K562 (cell line): ENCODE data around the gene PPP3CB. TPM values are rescaled to one million over a fixed set of nuclear protein-coding genes. Genes with fewer than 3 reads are reported as not detected.

Experiments used
- BRF1 ChIP-seq: IDR thresholded peaks from 3 replicates; pipeline ENCODE4 v1.6.1; 2011; ENCODE audit warnings: borderline replicate concordance, mild to moderate bottlenecking; ENCODE audit not compliant: insufficient read length; ENCODE audit errors: extremely low read depth
- JUNB ChIP-seq: fragments of 450-650 bp; formaldehyde crosslinking; conservative IDR thresholded peaks from 2 replicates; pipeline ENCODE4 v1.4.0; 2020; ENCODE audit warnings: mild to moderate bottlenecking
- NCOA2 ChIP-seq, 2 experiments: fragments of 450-650 bp; IDR thresholded peaks; 2 replicates each; pipeline ENCODE4 v1.6.1; 2018; ENCODE audit warnings: mild to moderate bottlenecking in 2 of 2, moderate library complexity in 1 of 2; ENCODE audit not compliant: partially characterized antibody in 2 of 2
- NFYB ChIP-seq: IDR thresholded peaks from 2 replicates; pipeline ENCODE4 v1.6.1; 2011; ENCODE audit warnings: mild to moderate bottlenecking, moderate library complexity; ENCODE audit not compliant: insufficient read length; ENCODE audit errors: extremely low read depth
- NR1H2 ChIP-seq: sonication (generic); formaldehyde crosslinking; IDR thresholded peaks from 2 replicates; pipeline ENCODE4 v1.4.0; 2020; ENCODE audit warnings: mild to moderate bottlenecking, missing genetic modification reagents
- NRF1 ChIP-seq, 2 experiments: fragments of 450-650 bp; IDR thresholded peaks in 1 of 2; conservative IDR thresholded peaks in 1 of 2; 2 replicates each; pipeline ENCODE4 v1.6.1; 2014; ENCODE audit warnings: mild to moderate bottlenecking in 2 of 2
- PHB2 ChIP-seq: fragments of 450-650 bp; IDR thresholded peaks from 2 replicates; pipeline ENCODE4 v1.6.1; 2017; ENCODE audit warnings: low read depth
- PHF8 ChIP-seq: fragments of 200-600 bp; sonication (generic); IDR thresholded peaks from 2 replicates; pipeline ENCODE4 v1.6.1; 2012; ENCODE audit warnings: mixed run types, mild to moderate bottlenecking, inconsistent platforms, low read length, moderate library complexity, borderline replicate concordance
- ZNF165 ChIP-seq: fragments of 250-450 bp; sonication (Bioruptor Pico); IDR thresholded peaks from 2 replicates; pipeline ENCODE4 v1.4.0; 2020; ENCODE audit warnings: borderline replicate concordance
- ZNF184 ChIP-seq: sonication (generic); formaldehyde crosslinking; IDR thresholded peaks from 2 replicates; pipeline ENCODE4 v1.5.0; 2020; ENCODE audit warnings: missing genetic modification reagents
- polyA plus RNA-seq, 8 experiments: library from polyadenylated mRNA; depleted of rRNA in 4 of 8; stranded (reverse) in 5 of 8; unstranded in 3 of 8; fragments of >200 nt; fragmentation: Nextera tagmentation in 2 of 8; fragmentation: Illumina TruSeq in 1 of 8; extraction: Ambion mirVana in 2 of 8; extraction: Trizol in 1 of 8; gene quantifications; 2 replicates each; pipeline versions ENCODE4 v1.2.1 to v1.2.3, GENCODE V29; 2011 to 2014; ENCODE audit warnings: inconsistent platforms in 1 of 8, missing spikeins in 1 of 8
- total RNA-seq, 7 experiments: library from RNA; depleted of rRNA in 6 of 7; stranded (reverse); fragments of >200 nt in 6 of 7; fragmentation: Illumina TruSeq in 2 of 7; extraction: Trizol in 2 of 7; gene quantifications; 2 replicates each; pipeline versions ENCODE4 v1.2.1 to v1.2.3, GENCODE V29; 2011 to 2021; ENCODE audit warnings: low replicate concordance in 1 of 7
- TF ChIP-seq, protein P1 (sequence below): sonication (generic); formaldehyde crosslinking; IDR thresholded peaks from 2 replicates; pipeline ENCODE4 v1.8.0; 2023; ENCODE audit warnings: mild to moderate bottlenecking, missing genetic modification reagents
- TF ChIP-seq, protein P2 (sequence below): fragments of 250-450 bp; sonication (Bioruptor Pico); IDR thresholded peaks from 2 replicates; pipeline ENCODE4 v1.9.0; 2021; ENCODE audit warnings: mild to moderate bottlenecking
- TF ChIP-seq, protein P3 (sequence below): fragments of 150-350 bp; conservative IDR thresholded peaks from 2 replicates; pipeline ENCODE4 v1.6.1; 2014; ENCODE audit warnings: low read length
- TF ChIP-seq, protein P4 (sequence below): sonication (generic); formaldehyde crosslinking; IDR thresholded peaks from 2 replicates; pipeline ENCODE4 v1.8.0; 2022; ENCODE audit warnings: missing genetic modification reagents, mild to moderate bottlenecking, borderline replicate concordance
- TF ChIP-seq, protein P5 (sequence below), 2 experiments: fragments of 150-350 bp in 1 of 2; IDR thresholded peaks; 2 replicates each; pipeline ENCODE4 v1.6.1; 2012 to 2016; ENCODE audit warnings: low read depth in 2 of 2, low read length in 2 of 2, mild to moderate bottlenecking in 1 of 2, moderate library complexity in 1 of 2

Gene PPP3CB
- total and polyA plus RNA-seq, 9 of the 15 experiments (the other 6 are each of a cell fraction or from before 2014, with no cell fraction given) = 9.6 to 27.6 (median 17.8) TPM

DNA sequence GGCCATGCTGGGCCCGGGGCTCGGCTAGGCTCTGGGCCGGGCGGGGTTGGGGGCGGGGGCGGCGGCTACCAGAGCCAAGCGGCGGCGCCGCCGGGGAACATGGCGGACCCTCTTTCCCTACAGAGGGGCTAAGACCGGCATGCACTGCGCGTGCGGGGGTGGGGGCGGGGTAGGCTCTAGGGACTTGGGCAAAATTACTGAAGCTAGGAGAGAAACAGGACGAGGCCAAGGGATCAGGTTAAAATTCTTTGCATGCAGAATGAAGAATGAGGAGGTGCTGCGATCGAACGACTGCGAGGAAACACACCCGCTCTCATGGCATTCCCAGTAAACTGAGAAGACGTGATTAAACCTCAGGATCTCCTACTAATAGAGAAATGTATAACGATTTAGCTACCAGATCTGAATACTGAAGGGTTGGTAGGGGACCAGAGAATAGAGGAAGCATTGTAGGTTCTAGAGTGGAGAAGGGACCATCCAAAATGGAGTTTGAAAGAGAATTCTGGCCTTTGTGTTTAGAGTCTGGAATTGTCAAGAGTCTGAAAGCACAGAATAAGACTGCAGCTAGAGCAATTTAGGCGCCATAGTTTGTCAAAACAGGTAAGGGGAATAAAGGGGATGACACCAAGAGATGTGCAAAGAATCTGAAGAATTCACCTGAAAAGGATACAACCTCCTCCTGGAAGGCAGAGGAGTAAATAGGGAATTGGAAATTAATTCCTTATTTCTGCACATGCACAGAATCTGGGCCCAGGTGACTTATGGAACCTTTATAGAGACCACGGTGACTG, at the start of gene PPP3CB (continued):
- TF ChIP-seq, protein P1, sequence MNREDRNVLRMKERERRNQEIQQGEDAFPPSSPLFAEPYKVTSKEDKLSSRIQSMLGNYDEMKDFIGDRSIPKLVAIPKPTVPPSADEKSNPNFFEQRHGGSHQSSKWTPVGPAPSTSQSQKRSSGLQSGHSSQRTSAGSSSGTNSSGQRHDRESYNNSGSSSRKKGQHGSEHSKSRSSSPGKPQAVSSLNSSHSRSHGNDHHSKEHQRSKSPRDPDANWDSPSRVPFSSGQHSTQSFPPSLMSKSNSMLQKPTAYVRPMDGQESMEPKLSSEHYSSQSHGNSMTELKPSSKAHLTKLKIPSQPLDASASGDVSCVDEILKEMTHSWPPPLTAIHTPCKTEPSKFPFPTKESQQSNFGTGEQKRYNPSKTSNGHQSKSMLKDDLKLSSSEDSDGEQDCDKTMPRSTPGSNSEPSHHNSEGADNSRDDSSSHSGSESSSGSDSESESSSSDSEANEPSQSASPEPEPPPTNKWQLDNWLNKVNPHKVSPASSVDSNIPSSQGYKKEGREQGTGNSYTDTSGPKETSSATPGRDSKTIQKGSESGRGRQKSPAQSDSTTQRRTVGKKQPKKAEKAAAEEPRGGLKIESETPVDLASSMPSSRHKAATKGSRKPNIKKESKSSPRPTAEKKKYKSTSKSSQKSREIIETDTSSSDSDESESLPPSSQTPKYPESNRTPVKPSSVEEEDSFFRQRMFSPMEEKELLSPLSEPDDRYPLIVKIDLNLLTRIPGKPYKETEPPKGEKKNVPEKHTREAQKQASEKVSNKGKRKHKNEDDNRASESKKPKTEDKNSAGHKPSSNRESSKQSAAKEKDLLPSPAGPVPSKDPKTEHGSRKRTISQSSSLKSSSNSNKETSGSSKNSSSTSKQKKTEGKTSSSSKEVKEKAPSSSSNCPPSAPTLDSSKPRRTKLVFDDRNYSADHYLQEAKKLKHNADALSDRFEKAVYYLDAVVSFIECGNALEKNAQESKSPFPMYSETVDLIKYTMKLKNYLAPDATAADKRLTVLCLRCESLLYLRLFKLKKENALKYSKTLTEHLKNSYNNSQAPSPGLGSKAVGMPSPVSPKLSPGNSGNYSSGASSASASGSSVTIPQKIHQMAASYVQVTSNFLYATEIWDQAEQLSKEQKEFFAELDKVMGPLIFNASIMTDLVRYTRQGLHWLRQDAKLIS (CRISPR knock-in tag) = no peak
- no peak for TF ChIP-seq PHF8
- TF ChIP-seq NRF1 (conservative IDR thresholded peaks at IDR 0.05 in 1 of 2, IDR thresholded peaks at IDR 0.05 in 1 of 2) = peak; percentile 77 to 81
- TF ChIP-seq, protein P2, sequence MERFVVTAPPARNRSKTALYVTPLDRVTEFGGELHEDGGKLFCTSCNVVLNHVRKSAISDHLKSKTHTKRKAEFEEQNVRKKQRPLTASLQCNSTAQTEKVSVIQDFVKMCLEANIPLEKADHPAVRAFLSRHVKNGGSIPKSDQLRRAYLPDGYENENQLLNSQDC (CRISPR knock-in tag) = no peak
- TF ChIP-seq, protein P3, sequence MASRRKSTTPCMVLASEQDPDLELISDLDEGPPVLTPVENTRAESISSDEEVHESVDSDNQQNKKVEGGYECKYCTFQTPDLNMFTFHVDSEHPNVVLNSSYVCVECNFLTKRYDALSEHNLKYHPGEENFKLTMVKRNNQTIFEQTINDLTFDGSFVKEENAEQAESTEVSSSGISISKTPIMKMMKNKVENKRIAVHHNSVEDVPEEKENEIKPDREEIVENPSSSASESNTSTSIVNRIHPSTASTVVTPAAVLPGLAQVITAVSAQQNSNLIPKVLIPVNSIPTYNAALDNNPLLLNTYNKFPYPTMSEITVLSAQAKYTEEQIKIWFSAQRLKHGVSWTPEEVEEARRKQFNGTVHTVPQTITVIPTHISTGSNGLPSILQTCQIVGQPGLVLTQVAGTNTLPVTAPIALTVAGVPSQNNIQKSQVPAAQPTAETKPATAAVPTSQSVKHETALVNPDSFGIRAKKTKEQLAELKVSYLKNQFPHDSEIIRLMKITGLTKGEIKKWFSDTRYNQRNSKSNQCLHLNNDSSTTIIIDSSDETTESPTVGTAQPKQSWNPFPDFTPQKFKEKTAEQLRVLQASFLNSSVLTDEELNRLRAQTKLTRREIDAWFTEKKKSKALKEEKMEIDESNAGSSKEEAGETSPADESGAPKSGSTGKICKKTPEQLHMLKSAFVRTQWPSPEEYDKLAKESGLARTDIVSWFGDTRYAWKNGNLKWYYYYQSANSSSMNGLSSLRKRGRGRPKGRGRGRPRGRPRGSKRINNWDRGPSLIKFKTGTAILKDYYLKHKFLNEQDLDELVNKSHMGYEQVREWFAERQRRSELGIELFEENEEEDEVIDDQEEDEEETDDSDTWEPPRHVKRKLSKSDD = 0 out of 2 replicates have a peak, but pooled peaks have one; percentile 26
- peak in 1 of 2 experiments; percentile 99 for TF ChIP-seq NCOA2 (IDR thresholded peaks at IDR 0.05; ENCODE audit: partially characterized antibody in 2 of 2)
- no peak for TF ChIP-seq PHB2
- TF ChIP-seq ZNF184 (CRISPR knock-in tag) = no peak
- TF ChIP-seq, protein P4, sequence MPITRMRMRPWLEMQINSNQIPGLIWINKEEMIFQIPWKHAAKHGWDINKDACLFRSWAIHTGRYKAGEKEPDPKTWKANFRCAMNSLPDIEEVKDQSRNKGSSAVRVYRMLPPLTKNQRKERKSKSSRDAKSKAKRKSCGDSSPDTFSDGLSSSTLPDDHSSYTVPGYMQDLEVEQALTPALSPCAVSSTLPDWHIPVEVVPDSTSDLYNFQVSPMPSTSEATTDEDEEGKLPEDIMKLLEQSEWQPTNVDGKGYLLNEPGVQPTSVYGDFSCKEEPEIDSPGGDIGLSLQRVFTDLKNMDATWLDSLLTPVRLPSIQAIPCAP = no peak
- TF ChIP-seq, protein P5, sequence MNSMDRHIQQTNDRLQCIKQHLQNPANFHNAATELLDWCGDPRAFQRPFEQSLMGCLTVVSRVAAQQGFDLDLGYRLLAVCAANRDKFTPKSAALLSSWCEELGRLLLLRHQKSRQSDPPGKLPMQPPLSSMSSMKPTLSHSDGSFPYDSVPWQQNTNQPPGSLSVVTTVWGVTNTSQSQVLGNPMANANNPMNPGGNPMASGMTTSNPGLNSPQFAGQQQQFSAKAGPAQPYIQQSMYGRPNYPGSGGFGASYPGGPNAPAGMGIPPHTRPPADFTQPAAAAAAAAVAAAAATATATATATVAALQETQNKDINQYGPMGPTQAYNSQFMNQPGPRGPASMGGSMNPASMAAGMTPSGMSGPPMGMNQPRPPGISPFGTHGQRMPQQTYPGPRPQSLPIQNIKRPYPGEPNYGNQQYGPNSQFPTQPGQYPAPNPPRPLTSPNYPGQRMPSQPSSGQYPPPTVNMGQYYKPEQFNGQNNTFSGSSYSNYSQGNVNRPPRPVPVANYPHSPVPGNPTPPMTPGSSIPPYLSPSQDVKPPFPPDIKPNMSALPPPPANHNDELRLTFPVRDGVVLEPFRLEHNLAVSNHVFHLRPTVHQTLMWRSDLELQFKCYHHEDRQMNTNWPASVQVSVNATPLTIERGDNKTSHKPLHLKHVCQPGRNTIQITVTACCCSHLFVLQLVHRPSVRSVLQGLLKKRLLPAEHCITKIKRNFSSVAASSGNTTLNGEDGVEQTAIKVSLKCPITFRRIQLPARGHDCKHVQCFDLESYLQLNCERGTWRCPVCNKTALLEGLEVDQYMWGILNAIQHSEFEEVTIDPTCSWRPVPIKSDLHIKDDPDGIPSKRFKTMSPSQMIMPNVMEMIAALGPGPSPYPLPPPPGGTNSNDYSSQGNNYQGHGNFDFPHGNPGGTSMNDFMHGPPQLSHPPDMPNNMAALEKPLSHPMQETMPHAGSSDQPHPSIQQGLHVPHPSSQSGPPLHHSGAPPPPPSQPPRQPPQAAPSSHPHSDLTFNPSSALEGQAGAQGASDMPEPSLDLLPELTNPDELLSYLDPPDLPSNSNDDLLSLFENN (IDR thresholded peaks at IDR 0.05; ENCODE audit: low read depth in 2 of 2, low read length in 2 of 2) = no peak
- TF ChIP-seq JUNB (CRISPR knock-in tag) = no peak
- TF ChIP-seq ZNF165 (CRISPR knock-in tag) = no peak
- TF ChIP-seq NFYB = no peak
- TF ChIP-seq NR1H2 (CRISPR knock-in tag) = no peak
- TF ChIP-seq BRF1 = no peak
